ENCODE results near the gene ITFG2. TPM values are rescaled to one million over a fixed set of nuclear protein-coding genes. Genes with fewer than 3 reads are reported as not detected.

ITFG2 gene
- total and polyA plus RNA-seq, 10 of the 15 experiments (the other 5 are each of a cell fraction or from before 2014, with no cell fraction given) = 21.2 to 39.5 (median 25.9) TPM

GRCh38 chr12:2845280-2845679 lies 32.8 kb downstream of the ITFG2 start:
- SMC1A ChIA-PET (ENCODE audit: uncharacterized antibody, unreplicated experiment) = interaction anchor here (0.8 kb wide), 1 partner anchor 106 kb away, joined by 3 read pairs; no protein-coding TSS in a partner anchor
- Histone ChIP-seq H3K4me1 (ENCODE audit: control insufficient read depth, insufficient read depth, low read length) (no peaks in the 10 kb centered on the region), H3K9ac (ENCODE audit: control insufficient read depth, insufficient read depth, low read length) (no peak overlapping the region), H3K27ac (ENCODE audit: control insufficient read depth, insufficient read depth) (no peak overlapping the region), H3K27me3 (replicated peaks in 1 of 2; ENCODE audit: control insufficient read depth in 2 of 2, insufficient read depth in 2 of 2, low read length in 1 of 2) (no peaks in the 10 kb centered on the region), H2AFZ (ENCODE audit: control insufficient read depth, low read depth, low read length) (no peak overlapping the region), H3K4me3 (no peak overlapping the region), H3K4me2 (ENCODE audit: control insufficient read depth, insufficient read depth) (no peak overlapping the region), H3K36me3 (ENCODE audit: control insufficient read depth in 2 of 2, insufficient read depth in 2 of 2, low read length in 1 of 2) (no peaks in the 10 kb centered on the region; a peak in 1 of 4 replicates), H3K79me2 (ENCODE audit: control insufficient read depth, insufficient read depth, low read length) (no peaks in the 10 kb centered on the region), H3K9me3 (replicated peaks; ENCODE audit: control insufficient read depth, insufficient read depth, low read length) (no peaks in the 10 kb centered on the region), H4K20me1 (ENCODE audit: control insufficient read depth, insufficient read depth) (no peaks in the 10 kb centered on the region)
- RAD21 ChIA-PET (ENCODE audit: unreplicated experiment) = interaction anchor here (1.4 kb wide), 1 partner anchor 196 kb away, joined by 3 read pairs; no protein-coding TSS in a partner anchor
- TSS peak; percentile 33 for BruUV-seq (replicated peaks)
- DNase-seq (ENCODE audit: low read depth, low spot score) (no peak), ATAC-seq (no peak), FAIRE-seq (no peak)
- CTCF ChIA-PET = interaction anchor here (0.6 to 1.7 kb wide), 7 partner anchors 13 to 902 kb away, joined by 3 to 8 read pairs (median 4); no protein-coding TSS in a partner anchor
- in situ Hi-C loops (cut with MboI) = no loop called here
- intact Hi-C loops (cut with micrococcal nuclease; ENCODE audit: unreplicated experiment) = loop anchor here (5.0 kb wide), 1 partner anchor 187 kb away; no protein-coding TSS in a partner anchor
- POLR2A ChIA-PET = no interaction called here
- no peak for TF ChIP-seq DPF2 (IDR thresholded peaks at IDR 0.05)
- TF ChIP-seq GATAD2B (conservative IDR thresholded peaks at IDR 0.05; ENCODE audit: low read depth) = no peak
- no peak for TF ChIP-seq HDGF (IDR thresholded peaks at IDR 0.05)
- TF ChIP-seq SRF (IDR thresholded peaks at IDR 0.05; ENCODE audit: low read depth in 2 of 2, low read length in 2 of 2) = no peak
- TF ChIP-seq ZNF24 (IDR thresholded peaks at IDR 0.05) = no peak
- TF ChIP-seq RFX5 (IDR thresholded peaks at IDR 0.05; ENCODE audit: low read depth, low read length) = no peak
- TF ChIP-seq POLR2AphosphoS2 (IDR thresholded peaks at IDR 0.05; ENCODE audit: low read depth, low read length) = no peak
- TF ChIP-seq CBFB (IDR thresholded peaks at IDR 0.05; ENCODE audit: low read depth) = no peak
- no peak for TF ChIP-seq ATF3 (IDR thresholded peaks at IDR 0.05; ENCODE audit: borderline replicate concordance, extremely low read depth, low read depth, low read length)
- TF ChIP-seq ZBTB11 (CRISPR knock-in tag; IDR thresholded peaks at IDR 0.05) = no peak
- 58% methylated on average over 6 of the region's 6 CpGs for WGBS (ENCODE audit: insufficient coverage, insufficient replicate concordance, low lambda C conversion rate, missing lambda C conversion rate)

Data from GM12878 (cell line).